WTC11 (cell line): Measurements from ENCODE around the gene PDCD1. TPM values are rescaled to one million over a fixed set of nuclear protein-coding genes. Genes with fewer than 3 reads are reported as not detected.
"Not testable (repeated sequence)": the region's sequence is repeated elsewhere in the genome, so short reads cannot be mapped to it uniquely, and the experiment has no call there.

Experiments used
- ATAC-seq: fragments of 200-7000 bp; cut with Tn5 transposase; 2 replicates; pipeline ENCODE4 v1.10.0; 2021; ENCODE audit warnings: mild to moderate bottlenecking, moderate library complexity
- CTCF ChIA-PET: fragments of 300-600 bp; sonication (Branson Sonifier 250); formaldehyde crosslinking; loops from one replicate; lab custom pipeline; 2021; ENCODE audit warnings: antibody characterized with exemption; lab: Charles Lee
- POLR2A ChIA-PET: fragments of 350-600 bp; sonication (Branson Sonifier 250); formaldehyde crosslinking; loops from one replicate; lab custom pipeline; 2021; ENCODE audit warnings: antibody characterized with exemption; lab: Charles Lee
- DNase-seq: peaks from one replicate; pipeline ENCODE4 v3.0.0; 2021; ENCODE audit warnings: low spot score
- H3K27ac Mint-ChIP-seq: 2 replicates; pipeline ENCODE4 v1.8.0; 2021; ENCODE audit warnings: mixed read lengths
- H3K27me3 Mint-ChIP-seq: 2 replicates; pipeline ENCODE4 v1.8.0; 2021; ENCODE audit warnings: low read depth, mild to moderate bottlenecking, moderate library complexity, mixed read lengths
- H3K36me3 Mint-ChIP-seq: 2 replicates; pipeline ENCODE4 v1.8.0; 2021; ENCODE audit warnings: mixed read lengths
- H3K4me1 Mint-ChIP-seq: 2 replicates; pipeline ENCODE4 v1.8.0; 2022; ENCODE audit warnings: mixed read lengths
- H3K4me3 Mint-ChIP-seq: 2 replicates; pipeline ENCODE4 v1.8.0; 2021; ENCODE audit warnings: mild to moderate bottlenecking, moderate library complexity, mixed read lengths
- H3K9me3 Mint-ChIP-seq: 2 replicates; pipeline ENCODE4 v1.8.0; 2021; ENCODE audit warnings: mixed read lengths
- ESRRA ChIP-seq: sonication (generic); formaldehyde crosslinking; IDR thresholded peaks from 2 replicates; pipeline ENCODE4 v1.8.1; 2022; ENCODE audit warnings: mild to moderate bottlenecking, missing genetic modification reagents, borderline replicate concordance
- ETV6 ChIP-seq: sonication (generic); formaldehyde crosslinking; IDR thresholded peaks from 2 replicates; pipeline ENCODE4 v1.8.1; 2022; ENCODE audit warnings: mild to moderate bottlenecking, missing genetic modification reagents
- FOXJ3 ChIP-seq: sonication (generic); formaldehyde crosslinking; IDR thresholded peaks from 2 replicates; pipeline ENCODE4 v1.9.0; 2021; ENCODE audit warnings: missing genetic modification reagents, mild to moderate bottlenecking, borderline replicate concordance
- GABPB1 ChIP-seq: sonication (generic); formaldehyde crosslinking; IDR thresholded peaks from 2 replicates; pipeline ENCODE4 v1.8.1; 2023; ENCODE audit warnings: mild to moderate bottlenecking, missing genetic modification reagents
- HMGA2 ChIP-seq: fragments of 250-450 bp; sonication (Bioruptor Pico); IDR thresholded peaks from 2 replicates; pipeline ENCODE4 v1.4.0; 2021; ENCODE audit warnings: mild to moderate bottlenecking, moderate library complexity
- JUN ChIP-seq: sonication (generic); formaldehyde crosslinking; IDR thresholded peaks from 2 replicates; pipeline ENCODE4 v1.8.0; 2023; ENCODE audit warnings: mild to moderate bottlenecking, missing genetic modification reagents
- NR1H2 ChIP-seq: sonication (generic); formaldehyde crosslinking; IDR thresholded peaks from 2 replicates; pipeline ENCODE4 v1.9.0; 2021; ENCODE audit warnings: mild to moderate bottlenecking, moderate library complexity, missing genetic modification reagents
- NR2C2 ChIP-seq: sonication (generic); formaldehyde crosslinking; IDR thresholded peaks from 2 replicates; pipeline ENCODE4 v1.8.0; 2022; ENCODE audit warnings: mild to moderate bottlenecking, missing genetic modification reagents
- SOX15 ChIP-seq: fragments of 250-450 bp; sonication (Bioruptor Pico); IDR thresholded peaks from 2 replicates; pipeline ENCODE4 v1.9.0; 2021; ENCODE audit warnings: mild to moderate bottlenecking
- SP1 ChIP-seq: sonication (generic); formaldehyde crosslinking; conservative IDR thresholded peaks from 2 replicates; pipeline ENCODE4 v1.8.1; 2022; ENCODE audit warnings: missing genetic modification reagents
- TEAD4 ChIP-seq: sonication (generic); formaldehyde crosslinking; IDR thresholded peaks from 2 replicates; pipeline ENCODE4 v1.8.0; 2022; ENCODE audit warnings: mild to moderate bottlenecking, missing genetic modification reagents
- ZNF138 ChIP-seq: sonication (generic); formaldehyde crosslinking; conservative IDR thresholded peaks from 2 replicates; pipeline ENCODE4 v1.8.1; 2022; ENCODE audit warnings: mild to moderate bottlenecking, moderate library complexity, missing genetic modification reagents
- ZNF416 ChIP-seq: fragments of 250-450 bp; sonication (Bioruptor Pico); IDR thresholded peaks from 2 replicates; pipeline ENCODE4 v1.9.0; 2021; ENCODE audit warnings: mild to moderate bottlenecking, inconsistent platforms
- total RNA-seq: library from RNA; stranded (reverse); gene quantifications from 3 replicates; pipeline ENCODE4 v1.2.3, GENCODE V29; 2021
- TF ChIP-seq, protein P1 (sequence below): sonication (generic); formaldehyde crosslinking; IDR thresholded peaks from 2 replicates; pipeline ENCODE4 v1.8.1; 2022; ENCODE audit warnings: mild to moderate bottlenecking, moderate library complexity, missing genetic modification reagents
- TF ChIP-seq, protein P2 (sequence below): sonication (generic); formaldehyde crosslinking; IDR thresholded peaks from 2 replicates; pipeline ENCODE4 v1.8.0; 2023; ENCODE audit warnings: mild to moderate bottlenecking, missing genetic modification reagents
- TF ChIP-seq, protein P3 (sequence below): fragments of 250-450 bp; sonication (Bioruptor Pico); IDR thresholded peaks from 2 replicates; pipeline ENCODE4 v1.9.0; 2021; ENCODE audit warnings: mild to moderate bottlenecking, borderline replicate concordance
- TF ChIP-seq, protein P4 (sequence below): sonication (generic); formaldehyde crosslinking; IDR thresholded peaks from 2 replicates; pipeline ENCODE4 v1.8.1; 2023; ENCODE audit warnings: mild to moderate bottlenecking, missing genetic modification reagents, moderate library complexity

PDCD1 gene
- total RNA-seq, 1 experiment from 2014 or later, result 0.52 TPM

DNA sequence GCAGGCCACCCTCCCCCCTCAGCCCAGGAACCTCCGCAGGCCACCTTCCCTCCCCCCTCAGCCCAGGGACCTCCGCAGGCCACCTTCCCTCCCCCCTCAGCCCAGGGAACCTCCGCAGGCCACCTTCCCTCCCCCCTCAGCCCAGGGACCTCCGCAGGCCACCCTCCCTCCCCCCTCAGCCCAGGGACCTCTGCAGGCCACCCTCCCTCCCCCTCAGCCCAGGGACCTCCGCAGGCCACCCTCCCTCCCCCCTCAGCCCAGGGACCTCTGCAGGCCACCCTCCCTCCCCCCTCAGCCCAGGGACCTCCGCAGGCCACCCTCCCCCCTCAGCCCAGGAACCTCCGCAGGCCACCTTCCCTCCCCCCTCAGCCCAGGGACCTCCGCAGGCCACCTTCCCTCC, 52.5 kb downstream of the PDCD1 start:
- DNase-seq, POLR2A ChIA-PET: not testable (repeated sequence)
- H3K4me1 Mint-ChIP-seq, result peaks cover 20% of the 10 kb centered on the region

DNA sequence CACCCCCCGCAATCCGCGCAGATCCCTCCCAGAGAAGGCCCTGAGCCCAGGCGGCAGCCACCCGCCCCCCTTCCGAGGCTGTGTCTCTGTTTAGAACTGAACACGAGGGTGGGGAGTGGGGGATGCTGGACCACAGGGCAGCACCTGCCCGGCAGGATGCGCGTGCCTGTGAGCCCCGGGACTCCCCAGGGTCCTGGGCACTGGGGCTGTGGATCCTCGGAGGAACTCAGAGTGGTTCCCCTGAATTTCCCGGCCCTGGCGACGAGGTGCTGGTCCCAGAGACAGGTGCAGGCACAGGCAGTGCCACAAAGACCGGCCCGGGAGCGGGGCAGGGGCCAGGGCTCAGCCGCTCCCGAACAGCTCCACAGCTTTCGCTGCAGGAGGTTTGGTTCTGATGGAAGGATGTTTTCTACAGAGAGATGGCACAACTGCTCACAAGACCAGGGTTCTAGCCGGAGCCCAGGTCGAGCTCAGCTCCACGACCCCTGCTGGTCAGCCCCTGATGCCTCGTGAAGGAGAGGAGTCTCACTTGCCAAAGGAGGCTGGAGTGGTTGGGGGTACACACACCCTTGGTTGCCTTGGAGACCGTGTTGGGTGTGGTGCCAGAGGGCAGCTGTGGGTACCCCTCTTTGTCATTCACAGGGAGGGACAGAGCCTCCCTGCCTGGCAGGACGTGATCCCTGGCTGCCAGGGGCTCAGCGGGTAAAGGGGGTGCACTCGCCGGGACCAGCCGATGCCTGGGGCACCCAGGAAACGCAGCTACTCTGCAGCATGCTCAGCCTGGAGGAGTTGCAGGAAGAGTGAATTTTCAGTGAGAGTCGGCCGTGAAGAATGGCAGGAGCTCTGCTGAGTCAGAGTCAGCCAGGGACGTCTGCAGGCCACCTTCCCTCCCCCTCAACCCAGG, 54.1 kb downstream of the PDCD1 start:
- ChIA-PET CTCF (interaction anchor here (0.9 to 2.4 kb wide), 6 partner anchors 29 to 76 kb away, joined by 3 to 8 read pairs (median 4); partner anchors contain the start of gene D2HGDH), POLR2A (no interaction called here)
- Mint-ChIP-seq H3K4me1 (peaks cover 20% of the 10 kb centered on the region), H3K36me3 (no peaks in the 10 kb centered on the region), H3K27ac (no peak overlapping the region), H3K27me3 (peaks cover 25% of the 10 kb centered on the region), H3K4me3 (peak overlapping the region; percentile 30), H3K9me3 (no peaks in the 10 kb centered on the region)
- ATAC-seq, result peak; percentile 10
- DNase-seq, result no peak
- TF ChIP-seq, protein P1, sequence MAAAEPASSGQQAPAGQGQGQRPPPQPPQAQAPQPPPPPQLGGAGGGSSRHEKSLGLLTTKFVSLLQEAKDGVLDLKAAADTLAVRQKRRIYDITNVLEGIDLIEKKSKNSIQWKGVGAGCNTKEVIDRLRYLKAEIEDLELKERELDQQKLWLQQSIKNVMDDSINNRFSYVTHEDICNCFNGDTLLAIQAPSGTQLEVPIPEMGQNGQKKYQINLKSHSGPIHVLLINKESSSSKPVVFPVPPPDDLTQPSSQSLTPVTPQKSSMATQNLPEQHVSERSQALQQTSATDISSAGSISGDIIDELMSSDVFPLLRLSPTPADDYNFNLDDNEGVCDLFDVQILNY (CRISPR knock-in tag), result no peak
- no peak for TF ChIP-seq TEAD4
- TF ChIP-seq FOXJ3 (CRISPR knock-in tag), result no peak
- TF ChIP-seq, protein P2, sequence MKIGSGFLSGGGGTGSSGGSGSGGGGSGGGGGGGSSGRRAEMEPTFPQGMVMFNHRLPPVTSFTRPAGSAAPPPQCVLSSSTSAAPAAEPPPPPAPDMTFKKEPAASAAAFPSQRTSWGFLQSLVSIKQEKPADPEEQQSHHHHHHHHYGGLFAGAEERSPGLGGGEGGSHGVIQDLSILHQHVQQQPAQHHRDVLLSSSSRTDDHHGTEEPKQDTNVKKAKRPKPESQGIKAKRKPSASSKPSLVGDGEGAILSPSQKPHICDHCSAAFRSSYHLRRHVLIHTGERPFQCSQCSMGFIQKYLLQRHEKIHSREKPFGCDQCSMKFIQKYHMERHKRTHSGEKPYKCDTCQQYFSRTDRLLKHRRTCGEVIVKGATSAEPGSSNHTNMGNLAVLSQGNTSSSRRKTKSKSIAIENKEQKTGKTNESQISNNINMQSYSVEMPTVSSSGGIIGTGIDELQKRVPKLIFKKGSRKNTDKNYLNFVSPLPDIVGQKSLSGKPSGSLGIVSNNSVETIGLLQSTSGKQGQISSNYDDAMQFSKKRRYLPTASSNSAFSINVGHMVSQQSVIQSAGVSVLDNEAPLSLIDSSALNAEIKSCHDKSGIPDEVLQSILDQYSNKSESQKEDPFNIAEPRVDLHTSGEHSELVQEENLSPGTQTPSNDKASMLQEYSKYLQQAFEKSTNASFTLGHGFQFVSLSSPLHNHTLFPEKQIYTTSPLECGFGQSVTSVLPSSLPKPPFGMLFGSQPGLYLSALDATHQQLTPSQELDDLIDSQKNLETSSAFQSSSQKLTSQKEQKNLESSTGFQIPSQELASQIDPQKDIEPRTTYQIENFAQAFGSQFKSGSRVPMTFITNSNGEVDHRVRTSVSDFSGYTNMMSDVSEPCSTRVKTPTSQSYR (CRISPR knock-in tag), result no peak

More for the DNA sequence above, 52.5 kb downstream of the PDCD1 start:
- H3K27ac Mint-ChIP-seq, H3K4me3 Mint-ChIP-seq, H3K36me3 Mint-ChIP-seq, ATAC-seq, CTCF ChIA-PET, H3K9me3 Mint-ChIP-seq: not testable (repeated sequence)
- H3K27me3 Mint-ChIP-seq, result peaks cover 25% of the 10 kb centered on the region

DNA sequence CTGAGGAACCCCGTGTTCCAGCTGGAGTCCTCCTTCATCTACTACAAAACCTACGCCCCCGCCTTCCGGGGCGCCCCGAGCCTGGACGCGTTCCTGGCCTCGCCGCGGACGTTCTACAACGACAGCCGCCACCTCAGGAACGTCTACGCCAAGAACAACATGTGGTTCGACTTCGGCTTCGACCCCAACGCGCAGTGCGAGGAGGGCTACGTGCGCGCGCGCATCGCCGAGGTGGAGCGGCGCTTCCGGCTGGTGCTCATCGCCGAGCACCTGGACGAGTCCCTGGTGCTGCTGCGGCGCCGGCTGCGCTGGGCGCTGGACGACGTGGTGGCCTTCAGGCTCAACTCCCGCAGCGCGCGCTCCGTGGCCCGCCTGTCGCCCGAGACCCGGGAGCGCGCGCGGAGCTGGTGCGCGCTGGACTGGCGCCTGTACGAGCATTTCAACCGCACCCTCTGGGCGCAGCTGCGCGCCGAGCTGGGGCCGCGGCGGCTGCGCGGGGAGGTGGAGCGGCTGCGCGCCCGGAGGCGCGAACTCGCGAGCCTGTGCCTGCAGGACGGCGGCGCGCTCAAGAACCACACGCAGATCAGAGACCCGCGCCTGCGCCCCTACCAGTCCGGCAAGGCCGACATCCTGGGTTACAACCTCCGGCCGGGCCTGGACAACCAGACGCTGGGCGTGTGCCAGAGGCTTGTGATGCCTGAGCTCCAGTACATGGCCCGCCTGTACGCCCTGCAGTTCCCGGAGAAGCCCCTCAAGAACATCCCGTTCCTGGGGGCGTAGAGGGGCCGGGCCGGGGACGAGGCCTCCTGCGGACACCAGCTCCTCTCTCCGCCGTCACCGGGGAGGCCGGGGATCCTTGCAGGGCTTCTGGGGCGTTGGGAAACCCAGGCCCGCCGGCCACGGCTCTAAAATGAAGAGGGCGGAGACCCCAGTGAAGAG, 55.0 kb downstream of the PDCD1 start:
- Mint-ChIP-seq H3K36me3 (no peaks in the 10 kb centered on the region), H3K9me3 (no peaks in the 10 kb centered on the region), H3K4me3 (peak overlapping the region; percentile 52), H3K27me3 (peaks cover 22% of the 10 kb centered on the region), H3K27ac (no peak overlapping the region), H3K4me1 (peaks cover 15% of the 10 kb centered on the region)
- peak; percentile 42 for ATAC-seq
- ChIA-PET POLR2A (no interaction called here), CTCF (interaction anchor here (0.9 to 2.4 kb wide), 5 partner anchors 28 to 77 kb away, joined by 3 to 8 read pairs (median 4); partner anchors contain the start of gene D2HGDH)
- DNase-seq, result no peak
- TF ChIP-seq HMGA2 (CRISPR knock-in tag), result no peak
- no peak for TF ChIP-seq SOX15 (CRISPR knock-in tag)
- TF ChIP-seq, protein P2 (CRISPR knock-in tag), result peak; percentile 56; the same call in 1 of the 2 replicates
- TF ChIP-seq ETV6 (CRISPR knock-in tag), result peak; percentile 60; the same call in 1 of the 2 replicates
- TF ChIP-seq, protein P3, sequence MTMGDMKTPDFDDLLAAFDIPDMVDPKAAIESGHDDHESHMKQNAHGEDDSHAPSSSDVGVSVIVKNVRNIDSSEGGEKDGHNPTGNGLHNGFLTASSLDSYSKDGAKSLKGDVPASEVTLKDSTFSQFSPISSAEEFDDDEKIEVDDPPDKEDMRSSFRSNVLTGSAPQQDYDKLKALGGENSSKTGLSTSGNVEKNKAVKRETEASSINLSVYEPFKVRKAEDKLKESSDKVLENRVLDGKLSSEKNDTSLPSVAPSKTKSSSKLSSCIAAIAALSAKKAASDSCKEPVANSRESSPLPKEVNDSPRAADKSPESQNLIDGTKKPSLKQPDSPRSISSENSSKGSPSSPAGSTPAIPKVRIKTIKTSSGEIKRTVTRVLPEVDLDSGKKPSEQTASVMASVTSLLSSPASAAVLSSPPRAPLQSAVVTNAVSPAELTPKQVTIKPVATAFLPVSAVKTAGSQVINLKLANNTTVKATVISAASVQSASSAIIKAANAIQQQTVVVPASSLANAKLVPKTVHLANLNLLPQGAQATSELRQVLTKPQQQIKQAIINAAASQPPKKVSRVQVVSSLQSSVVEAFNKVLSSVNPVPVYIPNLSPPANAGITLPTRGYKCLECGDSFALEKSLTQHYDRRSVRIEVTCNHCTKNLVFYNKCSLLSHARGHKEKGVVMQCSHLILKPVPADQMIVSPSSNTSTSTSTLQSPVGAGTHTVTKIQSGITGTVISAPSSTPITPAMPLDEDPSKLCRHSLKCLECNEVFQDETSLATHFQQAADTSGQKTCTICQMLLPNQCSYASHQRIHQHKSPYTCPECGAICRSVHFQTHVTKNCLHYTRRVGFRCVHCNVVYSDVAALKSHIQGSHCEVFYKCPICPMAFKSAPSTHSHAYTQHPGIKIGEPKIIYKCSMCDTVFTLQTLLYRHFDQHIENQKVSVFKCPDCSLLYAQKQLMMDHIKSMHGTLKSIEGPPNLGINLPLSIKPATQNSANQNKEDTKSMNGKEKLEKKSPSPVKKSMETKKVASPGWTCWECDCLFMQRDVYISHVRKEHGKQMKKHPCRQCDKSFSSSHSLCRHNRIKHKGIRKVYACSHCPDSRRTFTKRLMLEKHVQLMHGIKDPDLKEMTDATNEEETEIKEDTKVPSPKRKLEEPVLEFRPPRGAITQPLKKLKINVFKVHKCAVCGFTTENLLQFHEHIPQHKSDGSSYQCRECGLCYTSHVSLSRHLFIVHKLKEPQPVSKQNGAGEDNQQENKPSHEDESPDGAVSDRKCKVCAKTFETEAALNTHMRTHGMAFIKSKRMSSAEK, result no peak
- TF ChIP-seq, protein P4, sequence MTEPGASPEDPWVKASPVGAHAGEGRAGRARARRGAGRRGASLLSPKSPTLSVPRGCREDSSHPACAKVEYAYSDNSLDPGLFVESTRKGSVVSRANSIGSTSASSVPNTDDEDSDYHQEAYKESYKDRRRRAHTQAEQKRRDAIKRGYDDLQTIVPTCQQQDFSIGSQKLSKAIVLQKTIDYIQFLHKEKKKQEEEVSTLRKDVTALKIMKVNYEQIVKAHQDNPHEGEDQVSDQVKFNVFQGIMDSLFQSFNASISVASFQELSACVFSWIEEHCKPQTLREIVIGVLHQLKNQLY (CRISPR knock-in tag), result no peak
- TF ChIP-seq SP1 (CRISPR knock-in tag), result no peak; the same call in none of the 2 replicates
- TF ChIP-seq GABPB1 (CRISPR knock-in tag), result no peak
- TF ChIP-seq NR2C2 (CRISPR knock-in tag), result no peak
- TF ChIP-seq JUN, result no peak
- peak; percentile 85; the same call in 1 of the 2 replicates for TF ChIP-seq ZNF138 (CRISPR knock-in tag)
- TF ChIP-seq ZNF416 (CRISPR knock-in tag), result no peak
- no peak for TF ChIP-seq ESRRA
- TF ChIP-seq NR1H2 (CRISPR knock-in tag), result no peak
